Astrocyte (in vitro differentiated cells and primary cell): ENCODE results near the gene DEPP1. TPM values are rescaled to one million over a fixed set of nuclear protein-coding genes. Genes with fewer than 3 reads are reported as not detected.

Experiments
- DNase-seq: peaks from one replicate; pipeline ENCODE4 v3.0.0-alpha.2; 2010; ENCODE audit warnings: low read depth
- FAIRE-seq: peaks from 2 replicates; lab custom pipeline; 2011; peaks lifted over from hg19 to GRCh38; lab: Jason Lieb, UNC
- H2AFZ ChIP-seq: 2 replicates; pipeline ENCODE4 v1.6.0; 2012; ENCODE audit warnings: low read depth, low read length, inconsistent platforms
- H3K27ac ChIP-seq: 2 replicates; pipeline ENCODE4 v1.5.1; 2011; ENCODE audit warnings: low read depth, low read length, inconsistent platforms
- H3K27me3 ChIP-seq: 2 replicates; pipeline ENCODE4 v1.6.0; 2011; ENCODE audit warnings: low read length, inconsistent platforms; ENCODE audit not compliant: insufficient read depth
- H3K36me3 ChIP-seq: 2 replicates; pipeline ENCODE4 v1.5.1; 2011; ENCODE audit warnings: low read length, inconsistent platforms; ENCODE audit not compliant: insufficient read depth
- H3K4me1 ChIP-seq: 2 replicates; pipeline ENCODE4 v1.5.1; 2011; ENCODE audit warnings: low read length, inconsistent platforms; ENCODE audit not compliant: insufficient read depth
- H3K4me2 ChIP-seq: 2 replicates; pipeline ENCODE4 v1.6.0; 2012; ENCODE audit warnings: low read length, inconsistent platforms
- H3K4me3 ChIP-seq: 2 replicates; pipeline ENCODE4 v1.5.1; 2011; ENCODE audit warnings: low read depth, mild to moderate bottlenecking, low read length, inconsistent platforms; ENCODE audit not compliant: insufficient read depth
- H3K79me2 ChIP-seq: 2 replicates; pipeline ENCODE4 v1.6.0; 2012; ENCODE audit warnings: mild to moderate bottlenecking, low read length, inconsistent platforms; ENCODE audit not compliant: insufficient read depth
- H3K9ac ChIP-seq: 2 replicates; pipeline ENCODE4 v1.6.0; 2012; ENCODE audit warnings: mild to moderate bottlenecking, low read length, inconsistent platforms
- H3K9me3 ChIP-seq: 2 replicates; pipeline ENCODE4 v1.5.1; 2012; ENCODE audit warnings: low read depth, mild to moderate bottlenecking, low read length, inconsistent platforms; ENCODE audit not compliant: insufficient read depth
- H4K20me1 ChIP-seq: 2 replicates; pipeline ENCODE4 v1.6.0; 2012; ENCODE audit warnings: low read length, inconsistent platforms; ENCODE audit not compliant: insufficient read depth
- H3K27ac Mint-ChIP-seq: one replicate; pipeline ENCODE4 v1.8.0; 2021; ENCODE audit warnings: mild to moderate bottlenecking, mixed read lengths; ENCODE audit not compliant: unreplicated experiment
- H3K27me3 Mint-ChIP-seq: one replicate; pipeline ENCODE4 v1.8.0; 2021; ENCODE audit warnings: low read depth, mixed read lengths; ENCODE audit not compliant: unreplicated experiment
- H3K36me3 Mint-ChIP-seq: one replicate; pipeline ENCODE4 v1.8.0; 2021; ENCODE audit warnings: low read depth, mixed read lengths; ENCODE audit not compliant: unreplicated experiment
- H3K4me1 Mint-ChIP-seq: one replicate; pipeline ENCODE4 v1.8.0; 2021; ENCODE audit warnings: low read depth, mixed read lengths; ENCODE audit not compliant: unreplicated experiment
- H3K4me3 Mint-ChIP-seq: one replicate; pipeline ENCODE4 v1.8.0; 2021; ENCODE audit warnings: mild to moderate bottlenecking, moderate library complexity, mixed read lengths; ENCODE audit not compliant: unreplicated experiment
- H3K9me3 Mint-ChIP-seq: one replicate; pipeline ENCODE4 v1.8.0; 2021; ENCODE audit warnings: mild to moderate bottlenecking, mixed read lengths; ENCODE audit not compliant: unreplicated experiment
- CTCF ChIP-seq: IDR thresholded peaks from 2 replicates; pipeline ENCODE4 v1.5.1; 2011; ENCODE audit warnings: low read depth, mild to moderate bottlenecking, inconsistent platforms, low read length, moderate library complexity; ENCODE audit not compliant: insufficient read depth
- EZH2 ChIP-seq: IDR thresholded peaks from 2 replicates; pipeline ENCODE4 v1.6.1; 2012; ENCODE audit warnings: mild to moderate bottlenecking, low read length, inconsistent platforms; ENCODE audit not compliant: insufficient read depth
- total RNA-seq: library from RNA; stranded (reverse); gene quantifications from 2 replicates; pipeline ENCODE4 v1.2.1, GENCODE V29; 2021

Gene DEPP1
- total RNA-seq, 1 donor from 2014 or later, result 6.6 TPM

- FAIRE-seq (no peak), DNase-seq (no peak)
- Mint-ChIP-seq H3K27me3 (no peaks in the 10 kb centered on the region), H3K27ac (no peak overlapping the region), H3K4me3 (no peak overlapping the region), H3K36me3 (peaks cover 17% of the 10 kb centered on the region), H3K9me3 (peaks cover 3% of the 10 kb centered on the region), H3K4me1 (peaks cover 50% of the 10 kb centered on the region)
- no peak overlapping the region for H3K4me3 ChIP-seq
- H4K20me1 ChIP-seq, result no peaks in the 10 kb centered on the region
- peaks cover 20% of the 10 kb centered on the region for H3K4me1 ChIP-seq
- no peak overlapping the region for H3K9ac ChIP-seq
- H3K9me3 ChIP-seq, result no peaks in the 10 kb centered on the region
- no peaks in the 10 kb centered on the region for H3K27me3 ChIP-seq
- no peaks in the 10 kb centered on the region for H3K79me2 ChIP-seq
- H3K36me3 ChIP-seq, result no peaks in the 10 kb centered on the region
- H3K27ac ChIP-seq, result no peak overlapping the region
- H3K4me2 ChIP-seq, result no peak overlapping the region
- TF ChIP-seq EZH2 (no peak), CTCF (no peak)
- H2AFZ ChIP-seq, result no peak overlapping the region
Observed at GRCh38 chr10:44956226-44956625, 22.4 kb downstream of the DEPP1 start.

- no peaks in the 10 kb centered on the region for H3K36me3 ChIP-seq
- peaks cover 17% of the 10 kb centered on the region for H3K36me3 Mint-ChIP-seq
- H3K4me3 Mint-ChIP-seq, result no peak overlapping the region
- no peak overlapping the region for H3K27ac Mint-ChIP-seq
- no peak overlapping the region for H3K9ac ChIP-seq
- peaks cover 20% of the 10 kb centered on the region for H3K4me1 ChIP-seq
- FAIRE-seq (no peak), DNase-seq (no peak)
- no peaks in the 10 kb centered on the region for H3K27me3 Mint-ChIP-seq
- H3K4me1 Mint-ChIP-seq, result peaks cover 44% of the 10 kb centered on the region
- H3K9me3 Mint-ChIP-seq, result peaks cover 3% of the 10 kb centered on the region
- no peak overlapping the region for H3K4me3 ChIP-seq
- H3K27me3 ChIP-seq, result no peaks in the 10 kb centered on the region
- no peak overlapping the region for H3K4me2 ChIP-seq
- no peaks in the 10 kb centered on the region for H3K79me2 ChIP-seq
- no peaks in the 10 kb centered on the region for H4K20me1 ChIP-seq
- no peaks in the 10 kb centered on the region for H3K9me3 ChIP-seq
- no peak overlapping the region for H3K27ac ChIP-seq
- no peak overlapping the region for H2AFZ ChIP-seq
- no peak for TF ChIP-seq CTCF
- TF ChIP-seq EZH2, result no peak
Observed at GRCh38 chr10:44955413-44956070, 23.1 kb downstream of the DEPP1 start.

GRCh38 chr10:44954962-44955361 is 23.6 kb downstream of the DEPP1 start:
- Histone ChIP-seq H3K4me2 (no peak overlapping the region), H3K9ac (no peak overlapping the region), H3K79me2 (no peaks in the 10 kb centered on the region), H4K20me1 (no peaks in the 10 kb centered on the region), H3K36me3 (no peaks in the 10 kb centered on the region), H3K4me1 (peaks cover 17% of the 10 kb centered on the region), H3K9me3 (no peaks in the 10 kb centered on the region), H2AFZ (no peak overlapping the region), H3K27ac (no peak overlapping the region), H3K4me3 (no peak overlapping the region), H3K27me3 (no peaks in the 10 kb centered on the region)
- no peak overlapping the region for H3K4me3 Mint-ChIP-seq
- FAIRE-seq, result no peak
- peaks cover 3% of the 10 kb centered on the region for H3K9me3 Mint-ChIP-seq
- DNase-seq, result no peak
- H3K27me3 Mint-ChIP-seq, result no peaks in the 10 kb centered on the region
- H3K27ac Mint-ChIP-seq, result no peak overlapping the region
- no peak for TF ChIP-seq CTCF
- TF ChIP-seq EZH2, result no peak
- H3K4me1 Mint-ChIP-seq, result peaks cover 41% of the 10 kb centered on the region
- peaks cover 17% of the 10 kb centered on the region for H3K36me3 Mint-ChIP-seq
